Esophagus muscularis mucosa (tissue), 4 donors: Measurements from ENCODE around the gene TLCD1.

Source experiments
- EP300 ChIP-seq: sonication (generic); formaldehyde crosslinking; IDR thresholded peaks from one replicate; pipeline ENCODE4 v1.6.1; 2017; ENCODE audit warnings: antibody characterized with exemption
- POLR2A ChIP-seq: fragments of 450-650 bp; IDR thresholded peaks from one replicate; pipeline ENCODE4 v1.6.1; 2017; ENCODE audit warnings: antibody characterized with exemption, moderate library complexity, mild to moderate bottlenecking, low read depth
- POLR2AphosphoS5 ChIP-seq, 2 donors: sonication (generic); formaldehyde crosslinking; IDR thresholded peaks; one replicate each; pipeline ENCODE4 v1.6.1; 2017; ENCODE audit warnings: antibody characterized with exemption in 2 of 2
- TF ChIP-seq, protein P1 (sequence below), 3 experiments: fragments of 200-600 bp in 2 of 3; fragments of 450-650 bp in 1 of 3; sonication (generic) in 2 of 3; IDR thresholded peaks; one replicate each; pipeline ENCODE4 v1.5.1; 2017 to 2019; ENCODE audit warnings: antibody characterized with exemption in 3 of 3, mild to moderate bottlenecking in 2 of 3, moderate library complexity in 1 of 3

DNA sequence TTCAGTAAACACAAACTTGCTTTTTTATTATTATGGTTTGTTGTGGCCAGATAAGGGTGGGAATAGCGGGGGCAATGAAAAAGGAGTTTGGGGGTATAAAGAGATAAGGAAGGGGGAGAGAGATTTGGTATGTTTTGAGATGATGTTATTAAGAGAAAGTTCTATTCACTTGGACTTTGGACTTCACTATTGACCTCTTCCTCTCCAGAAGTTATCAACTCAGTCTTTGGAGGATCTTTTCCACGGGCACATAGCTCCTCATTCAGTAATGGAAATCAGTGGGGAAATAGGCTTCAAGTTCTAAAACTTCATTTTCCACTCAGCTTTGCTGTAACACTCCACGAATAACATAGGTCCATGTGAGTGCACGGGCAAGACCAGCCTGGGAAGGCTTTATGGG lies 37.6 kb downstream of the TLCD1 start:
- TF ChIP-seq POLR2A (no peak), POLR2AphosphoS5 (IDR thresholded peaks at IDR 0.05) (no peak), EP300 (no peak)
- TF ChIP-seq, protein P1, sequence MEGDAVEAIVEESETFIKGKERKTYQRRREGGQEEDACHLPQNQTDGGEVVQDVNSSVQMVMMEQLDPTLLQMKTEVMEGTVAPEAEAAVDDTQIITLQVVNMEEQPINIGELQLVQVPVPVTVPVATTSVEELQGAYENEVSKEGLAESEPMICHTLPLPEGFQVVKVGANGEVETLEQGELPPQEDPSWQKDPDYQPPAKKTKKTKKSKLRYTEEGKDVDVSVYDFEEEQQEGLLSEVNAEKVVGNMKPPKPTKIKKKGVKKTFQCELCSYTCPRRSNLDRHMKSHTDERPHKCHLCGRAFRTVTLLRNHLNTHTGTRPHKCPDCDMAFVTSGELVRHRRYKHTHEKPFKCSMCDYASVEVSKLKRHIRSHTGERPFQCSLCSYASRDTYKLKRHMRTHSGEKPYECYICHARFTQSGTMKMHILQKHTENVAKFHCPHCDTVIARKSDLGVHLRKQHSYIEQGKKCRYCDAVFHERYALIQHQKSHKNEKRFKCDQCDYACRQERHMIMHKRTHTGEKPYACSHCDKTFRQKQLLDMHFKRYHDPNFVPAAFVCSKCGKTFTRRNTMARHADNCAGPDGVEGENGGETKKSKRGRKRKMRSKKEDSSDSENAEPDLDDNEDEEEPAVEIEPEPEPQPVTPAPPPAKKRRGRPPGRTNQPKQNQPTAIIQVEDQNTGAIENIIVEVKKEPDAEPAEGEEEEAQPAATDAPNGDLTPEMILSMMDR (IDR thresholded peaks at IDR 0.05), result no peak
